GM11168 (cell line): ENCODE measurements around the gene GMPR.
"Not testable (repeated sequence)": the region's sequence is repeated elsewhere in the genome, so short reads cannot be mapped to it uniquely, and the experiment has no call there.

Experiments used
- in situ Hi-C: fragments of 300-500 bp; cut with MboI; formaldehyde crosslinking; loops from one replicate; pipeline ENCODE4 v1.12.0; 2022; ENCODE audit warnings: low sequenced_read_pairs; ENCODE audit not compliant: unreplicated experiment

Gene GMPR

DNA sequence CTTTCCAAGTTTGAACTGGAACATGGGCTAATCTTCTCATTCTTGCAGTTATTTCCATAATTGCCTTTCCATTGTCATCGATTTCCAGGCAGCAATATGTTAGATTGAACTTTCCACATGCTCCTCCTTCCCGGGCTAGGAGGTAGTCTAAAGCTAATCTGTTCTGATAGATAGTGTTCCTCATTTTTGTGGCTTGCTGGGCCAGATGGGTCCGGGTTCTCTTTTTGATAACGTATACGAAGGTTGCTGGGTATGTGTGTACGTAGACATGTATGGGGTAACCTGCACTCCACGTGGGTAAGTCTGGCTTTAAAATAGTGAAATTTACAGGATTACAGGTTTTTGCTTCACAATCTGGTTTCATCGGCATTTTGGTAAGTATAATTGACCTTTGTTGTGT is 14.0 kb upstream of the GMPR start:
- in situ Hi-C loops = no loop called here

DNA sequence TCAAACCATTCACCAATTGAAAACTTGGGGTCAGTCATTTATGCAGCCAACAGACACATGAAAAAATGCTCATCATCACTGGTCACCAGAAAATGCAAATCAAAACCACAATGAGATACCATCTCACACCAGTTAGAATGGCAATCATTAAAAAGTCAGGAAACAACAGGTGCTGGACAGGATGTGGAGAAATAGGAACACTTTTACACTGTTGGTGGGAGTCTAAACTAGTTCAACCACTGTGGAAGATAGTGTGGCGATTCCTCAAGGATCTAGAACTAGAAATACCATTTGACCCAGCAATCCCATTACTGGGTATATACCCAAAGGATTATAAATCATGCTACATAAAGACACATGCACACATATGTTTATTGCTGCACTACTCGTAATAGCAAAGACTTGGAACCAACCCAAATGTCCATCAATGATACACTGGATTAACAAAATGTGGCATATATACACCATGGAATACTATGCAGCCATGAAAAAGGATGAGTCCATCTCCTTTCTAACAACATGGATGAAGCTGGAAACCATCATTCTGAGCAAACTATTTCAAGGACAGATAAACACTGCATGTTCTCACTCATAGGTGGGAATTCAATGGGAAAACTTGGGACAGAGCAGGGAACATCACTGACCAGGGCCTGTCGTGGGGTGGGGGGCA is 13.2 kb upstream of the GMPR start:
- in situ Hi-C loops = not testable (repeated sequence)

DNA sequence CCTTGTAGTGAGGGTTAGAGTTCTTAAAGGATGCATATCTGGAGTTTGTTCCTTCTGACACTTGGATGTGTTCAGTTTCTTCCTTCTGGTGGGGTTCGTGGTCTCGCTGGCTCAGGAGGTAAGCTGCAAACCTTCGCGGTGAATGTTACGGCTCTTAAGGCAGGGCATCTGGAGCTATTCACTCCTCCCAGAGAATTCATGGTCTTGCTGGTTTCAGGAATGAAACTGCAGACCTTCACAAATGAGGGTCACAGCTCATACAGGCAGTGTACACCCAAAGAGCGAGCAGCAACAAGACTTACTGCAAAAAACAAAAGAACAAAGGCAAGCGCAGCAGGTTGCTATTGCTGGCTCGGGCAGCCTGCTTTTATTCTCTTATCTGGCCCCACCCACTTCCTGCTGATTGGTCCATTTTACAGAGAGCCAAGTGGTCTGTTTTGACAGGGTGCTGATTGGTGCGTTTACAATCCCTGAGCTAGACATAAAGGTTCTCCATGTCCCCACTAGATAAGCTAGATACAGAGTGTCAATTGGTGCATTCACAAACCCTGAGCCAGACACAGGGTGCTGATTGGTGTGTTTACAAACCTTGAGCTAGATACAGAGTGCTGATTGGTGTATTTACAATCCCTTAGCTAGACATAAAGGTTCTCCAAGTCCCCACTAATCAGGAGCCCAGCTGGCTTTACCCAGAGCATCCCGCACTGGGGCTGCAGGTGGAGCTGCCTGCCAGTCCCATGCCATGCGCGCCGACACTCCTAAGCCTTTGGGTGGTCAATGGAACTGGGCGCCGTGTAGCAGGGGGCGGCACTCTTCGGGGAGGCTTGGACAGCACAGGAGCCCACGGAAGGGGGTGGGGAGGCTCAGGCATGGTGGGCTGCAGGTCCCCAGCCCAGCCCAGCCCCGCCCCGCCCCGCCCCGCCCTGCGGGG is 12.0 kb upstream of the GMPR start:
- in situ Hi-C loops = not testable (repeated sequence)

DNA sequence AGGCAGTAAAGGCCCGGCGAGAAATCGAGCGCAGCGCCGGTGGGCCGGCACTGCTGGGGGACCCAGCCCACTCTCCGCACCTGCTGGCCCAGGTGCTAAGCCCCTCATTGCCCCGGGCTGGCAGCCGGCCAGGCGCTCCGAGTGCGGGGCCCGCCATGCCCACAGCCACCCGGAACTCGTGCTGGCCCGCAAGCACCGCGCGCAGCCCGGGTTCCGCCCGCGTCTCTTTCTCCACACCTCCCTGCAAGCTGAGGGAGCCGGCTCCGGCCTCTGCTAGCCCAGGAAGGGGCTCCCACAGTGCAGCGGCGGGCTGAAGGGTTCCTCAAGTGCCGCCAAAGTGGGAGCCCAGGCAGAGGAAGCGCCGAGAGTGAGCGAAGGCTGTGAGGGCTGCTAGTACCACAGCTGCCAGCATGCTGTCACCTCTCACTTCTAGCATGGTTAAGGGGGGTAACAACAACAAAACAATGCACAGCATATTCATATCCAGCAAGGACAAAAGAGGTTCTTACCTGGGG is 11.3 kb upstream of the GMPR start:
- in situ Hi-C loops = no loop called here

DNA sequence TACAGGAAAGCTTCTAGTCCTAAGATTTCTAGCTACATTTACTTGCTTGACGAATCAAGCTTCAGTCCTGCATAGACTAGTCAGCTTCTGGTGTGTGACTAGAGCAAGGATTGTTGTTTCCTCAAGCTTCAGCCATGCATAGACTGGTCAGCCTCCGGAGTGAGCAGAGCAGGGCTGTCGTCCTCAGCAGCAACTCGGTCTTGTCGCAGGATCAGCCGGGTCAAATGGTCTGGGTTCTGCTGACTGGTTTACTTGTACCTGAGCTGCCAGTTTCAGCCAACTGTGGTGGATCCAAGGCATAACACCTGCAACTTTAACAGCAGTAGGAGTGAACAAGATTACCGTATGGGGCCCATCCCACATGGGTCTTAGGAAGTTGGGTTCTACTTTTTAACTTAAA is 10.8 kb upstream of the GMPR start:
- in situ Hi-C loops = no loop called here

DNA sequence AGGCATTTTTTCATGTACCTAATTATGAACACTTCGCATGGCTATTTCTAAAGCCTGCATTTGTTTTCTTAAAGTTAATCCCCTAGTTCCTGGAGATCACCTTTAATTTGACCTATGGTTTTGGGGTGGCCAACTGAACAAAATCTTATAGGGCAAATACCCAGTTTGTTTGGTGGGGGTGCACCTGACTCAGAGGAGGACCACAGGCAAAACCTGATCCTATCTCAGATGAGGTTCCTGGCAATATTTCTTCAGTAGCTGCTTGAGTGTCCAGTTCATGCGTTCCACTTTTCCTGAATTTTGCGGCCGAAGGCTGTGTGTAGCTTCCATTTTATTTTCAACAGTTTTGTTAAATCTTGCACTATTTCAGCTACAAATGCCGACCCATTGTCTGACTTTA is 10.3 kb upstream of the GMPR start:
- in situ Hi-C loops = no loop called here

DNA sequence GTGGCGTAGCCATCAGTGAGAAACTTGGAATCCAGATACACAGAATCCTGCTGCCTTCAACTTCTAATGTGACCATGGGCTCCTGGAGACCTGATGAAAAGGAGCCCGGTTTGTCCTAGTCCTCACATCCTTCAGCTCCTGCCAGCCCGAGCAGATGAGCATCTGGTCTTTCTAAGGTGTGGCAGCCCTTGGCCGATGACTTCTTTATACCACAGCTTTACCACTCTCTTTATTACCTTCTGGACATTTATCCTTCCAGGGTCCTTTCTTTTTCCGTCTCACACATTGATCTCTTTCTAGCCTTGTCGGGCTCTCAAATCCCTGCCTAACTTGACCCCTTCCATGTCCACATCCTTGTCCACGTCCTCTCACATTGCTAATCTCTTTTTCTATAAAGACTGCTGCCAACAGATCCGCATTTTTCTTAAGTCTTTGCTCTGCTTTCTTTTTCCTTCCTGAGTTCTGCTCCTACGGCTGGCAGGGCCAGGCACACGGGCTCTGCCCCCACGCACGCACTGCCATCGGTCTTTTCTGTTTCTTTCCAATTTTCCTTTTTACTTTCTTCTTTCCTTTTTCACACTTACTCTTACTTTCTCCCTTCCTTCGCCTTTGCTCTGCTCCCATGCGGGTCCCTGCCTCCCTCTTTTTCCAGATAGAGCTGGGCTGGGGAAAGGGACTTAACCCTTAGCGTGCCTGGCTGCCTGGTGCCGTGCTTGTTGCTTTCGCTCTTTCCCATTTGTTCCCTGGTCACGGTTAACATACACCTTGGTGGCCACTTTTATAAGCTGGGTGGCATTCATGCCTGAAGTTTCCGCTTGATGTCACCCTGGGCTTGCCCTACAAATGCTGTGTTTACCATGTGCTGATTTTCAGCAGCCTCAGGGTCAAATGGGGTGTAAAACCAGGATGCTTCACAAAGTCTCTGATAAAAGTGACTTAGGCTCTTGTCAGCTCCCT is 9.4 kb upstream of the GMPR start:
- in situ Hi-C loops = no loop called here

DNA sequence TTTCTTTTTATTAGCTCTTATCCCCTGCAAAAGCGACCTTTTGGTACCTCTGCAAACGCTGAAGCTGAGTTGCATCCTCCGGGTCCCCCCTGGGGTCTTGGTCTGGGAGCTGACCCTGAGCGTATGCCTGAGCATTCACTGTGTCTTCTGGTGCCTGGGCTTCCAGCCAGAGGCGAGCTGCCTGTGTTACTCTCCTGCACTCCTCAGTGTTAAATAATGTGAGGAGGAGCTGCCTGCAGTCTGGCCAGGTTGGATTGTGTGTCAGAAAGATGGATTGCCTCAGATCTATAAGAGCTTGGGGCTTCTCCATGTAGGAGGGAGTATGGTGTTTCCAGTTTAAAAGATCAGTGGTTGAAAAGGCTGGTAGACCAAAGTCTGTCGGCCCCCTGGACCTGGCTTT is 8.7 kb upstream of the GMPR start:
- in situ Hi-C loops = no loop called here

DNA sequence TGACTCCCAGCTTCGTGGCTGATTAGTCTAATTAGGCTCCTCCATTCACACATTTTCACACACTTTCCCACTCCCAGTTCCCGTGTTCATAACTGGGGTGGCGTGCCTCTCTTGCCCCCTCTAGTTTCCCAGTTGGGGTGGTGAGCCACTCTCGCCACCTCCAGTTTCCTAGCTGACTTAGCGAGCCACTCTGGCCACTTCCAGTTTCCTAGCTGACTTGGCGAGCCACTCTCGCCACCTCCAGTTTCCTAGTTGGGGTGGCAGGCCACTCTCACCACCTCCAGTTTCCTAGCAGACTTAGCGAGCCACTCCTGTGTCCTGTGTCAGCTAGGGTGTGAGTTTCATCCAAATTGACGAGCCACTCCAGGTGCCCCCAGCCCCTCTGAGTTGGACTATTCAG is 7.4 kb upstream of the GMPR start:
- in situ Hi-C loops = no loop called here

DNA sequence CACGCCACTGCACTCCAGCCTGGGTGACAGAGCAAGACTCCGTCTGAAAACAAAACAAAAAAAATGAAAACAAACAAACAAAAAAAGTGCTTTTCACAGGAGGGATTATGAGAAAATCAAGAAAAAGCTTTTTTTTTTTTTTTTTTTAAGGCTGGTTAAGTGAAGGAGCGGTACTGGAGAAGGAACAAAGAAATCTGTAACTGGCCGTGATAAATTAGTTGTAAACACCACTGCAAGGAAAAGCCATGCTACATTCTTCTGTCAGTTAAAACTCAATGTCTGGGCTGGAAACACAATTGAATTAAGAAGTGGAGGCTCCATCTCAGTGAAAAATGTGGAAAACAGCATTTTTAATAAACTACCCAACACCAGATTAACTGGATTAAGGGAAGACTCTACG is 6.3 kb upstream of the GMPR start:
- in situ Hi-C loops = no loop called here

DNA sequence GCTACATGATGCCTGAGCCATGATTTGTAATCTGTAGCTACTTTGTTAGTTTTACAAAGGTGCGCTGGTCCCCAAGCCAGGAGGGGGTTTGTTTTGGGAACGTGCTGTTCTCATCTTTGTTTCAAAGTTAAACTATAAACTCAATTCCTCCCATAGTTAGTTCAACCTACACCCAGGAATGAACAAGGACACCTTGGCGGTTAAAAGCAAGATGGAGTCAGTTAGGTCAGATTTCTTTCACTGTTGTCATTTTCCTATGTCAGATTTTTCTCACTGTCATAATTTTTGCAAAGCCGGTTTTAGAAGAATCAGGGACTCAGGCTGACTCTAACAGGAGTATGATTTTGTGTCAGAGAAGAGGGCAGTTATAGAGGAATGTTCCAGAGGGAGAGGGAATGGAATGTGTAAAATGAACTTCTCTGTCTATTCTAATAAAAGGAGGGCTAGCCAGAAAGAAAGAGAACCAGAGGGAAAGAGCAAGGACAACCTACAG is 2.3 kb upstream of the GMPR start:
- in situ Hi-C loops = no loop called here

DNA sequence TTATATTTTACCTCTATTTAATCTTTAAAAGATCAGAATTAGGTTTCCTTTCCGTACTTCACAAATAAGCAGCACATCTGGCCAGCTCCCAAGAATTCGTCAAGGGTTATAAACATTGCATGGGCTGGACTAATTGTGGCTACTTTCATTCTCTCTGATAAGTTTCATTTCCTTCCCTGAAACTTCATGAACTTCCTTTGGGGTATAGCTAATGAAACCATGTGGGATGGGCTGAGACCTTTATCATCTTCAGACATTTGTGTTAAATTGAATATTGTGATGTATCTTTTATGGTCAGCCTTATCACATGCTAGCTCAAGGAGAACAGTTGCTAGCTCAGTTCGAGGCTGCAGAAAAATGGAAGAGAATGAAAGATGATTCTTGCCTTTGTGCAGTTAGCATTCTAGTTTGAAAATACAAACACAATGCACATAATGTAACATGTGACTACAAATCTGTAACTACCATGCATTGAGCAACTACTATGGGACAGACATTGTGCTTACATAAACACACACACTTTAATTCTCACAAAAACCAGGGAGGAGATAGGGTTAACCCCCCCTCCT is 1.7 kb upstream of the GMPR start:
- in situ Hi-C loops = no loop called here

DNA sequence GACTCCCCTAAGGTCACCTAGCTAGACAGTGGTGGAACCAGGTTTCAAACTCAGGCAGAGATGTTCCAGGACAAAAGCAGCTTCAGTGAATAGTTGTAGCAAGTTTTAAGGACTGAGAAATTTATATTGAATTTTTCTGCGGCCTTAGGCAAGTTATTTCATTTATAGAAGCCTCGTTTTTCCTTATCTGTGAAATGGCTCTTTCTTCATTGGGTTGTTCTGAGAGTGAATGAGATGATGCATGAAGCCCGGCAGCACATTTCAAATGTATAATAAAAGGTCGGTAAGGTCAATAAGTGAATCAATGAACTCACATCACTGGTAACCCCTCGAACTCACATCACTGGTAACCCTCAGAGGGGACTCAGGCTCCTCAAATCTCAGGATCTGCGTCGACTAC is 1.1 kb upstream of the GMPR start:
- in situ Hi-C loops = no loop called here

DNA sequence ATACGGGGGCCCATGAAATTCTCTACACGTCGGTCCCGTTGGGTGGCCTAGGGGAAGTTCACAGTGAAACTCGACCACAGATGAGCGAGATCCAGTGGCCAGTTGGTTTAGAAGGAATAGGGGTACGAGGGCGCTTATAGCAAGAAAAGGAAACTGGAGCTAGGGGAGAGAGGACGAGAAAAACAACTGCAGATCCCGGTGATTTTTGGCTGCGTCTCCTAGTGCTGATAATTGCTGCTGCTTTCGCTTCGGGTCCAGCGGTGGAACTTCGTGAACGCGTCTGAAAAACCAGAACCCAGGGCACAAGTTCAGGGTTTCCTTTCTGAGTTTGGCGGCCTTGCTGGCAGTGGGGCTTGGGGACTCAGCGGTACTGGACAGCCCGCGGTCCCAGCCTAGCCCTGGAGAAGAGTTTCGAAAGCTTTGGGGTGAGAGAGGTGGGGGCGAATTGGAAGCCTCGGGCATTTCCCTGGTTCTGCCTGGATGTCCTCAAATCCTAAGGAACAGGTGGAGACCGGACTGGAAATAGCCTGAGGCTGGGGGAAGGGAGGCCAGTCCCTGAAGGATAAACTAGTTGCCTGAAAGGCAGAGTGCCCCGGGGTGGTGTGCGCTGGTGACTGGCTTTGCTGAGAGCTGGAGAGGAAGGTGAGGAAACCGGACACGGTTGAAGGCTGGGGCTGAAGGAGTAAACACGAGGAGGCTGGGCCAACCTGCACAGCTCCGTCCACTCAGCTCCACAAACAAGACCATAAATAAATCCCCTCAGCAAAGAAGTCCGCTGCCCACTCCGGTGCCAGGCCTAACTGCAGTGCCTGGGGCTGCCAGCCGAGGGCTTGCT is 793 bp downstream of the GMPR start:
- in situ Hi-C loops = no loop called here

DNA sequence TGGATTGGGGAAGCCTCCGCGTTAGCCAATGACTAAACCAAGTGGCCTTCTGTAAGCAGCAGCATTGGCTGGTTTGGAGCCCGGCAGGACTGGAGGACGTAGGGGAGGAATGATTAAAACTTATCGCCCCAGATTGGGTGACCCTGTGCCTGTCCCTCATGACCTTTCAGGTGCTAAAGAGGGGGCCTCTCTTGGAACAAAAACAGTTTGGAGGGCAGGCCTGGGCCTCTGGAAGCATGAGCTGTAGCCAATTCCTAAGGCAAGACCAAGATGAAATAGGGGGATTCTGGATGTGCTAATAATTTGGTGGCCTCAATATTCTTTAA is 1.4 kb downstream of the GMPR start:
- in situ Hi-C loops = no loop called here

DNA sequence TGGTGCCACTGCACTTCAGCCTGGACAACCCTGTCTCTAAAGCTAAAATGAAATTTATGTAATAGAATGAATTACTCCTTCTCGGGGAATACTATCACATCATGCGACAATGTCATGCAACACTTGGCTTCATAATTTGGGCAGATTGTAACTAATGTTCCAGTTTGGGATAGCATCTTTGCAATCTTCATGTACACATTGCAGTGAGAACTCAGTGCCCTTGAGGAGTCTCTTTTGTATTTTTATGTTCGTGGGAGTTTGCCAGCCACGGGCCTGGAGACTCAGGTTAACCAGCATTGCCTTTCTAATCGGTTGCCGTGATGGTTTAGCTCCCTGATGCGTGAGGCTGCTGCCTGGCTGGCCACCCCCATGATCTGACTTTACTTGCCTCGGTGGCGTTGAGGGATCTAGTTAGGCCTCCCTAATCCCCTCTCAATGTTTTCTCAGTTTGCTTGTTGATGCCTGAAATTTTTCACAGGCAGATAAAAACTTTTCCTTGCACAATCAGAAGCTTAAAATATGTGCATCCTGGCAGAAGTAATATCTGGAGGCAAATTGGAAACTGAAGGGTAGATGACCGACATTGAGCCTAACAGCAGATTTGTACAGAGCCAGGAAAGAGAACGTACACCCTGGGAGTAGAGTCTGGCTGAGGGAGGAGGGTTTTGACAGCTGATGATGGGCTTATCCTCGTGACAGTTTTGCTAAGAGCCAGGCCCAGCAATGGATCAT is 2.4 kb downstream of the GMPR start:
- in situ Hi-C loops = no loop called here

DNA sequence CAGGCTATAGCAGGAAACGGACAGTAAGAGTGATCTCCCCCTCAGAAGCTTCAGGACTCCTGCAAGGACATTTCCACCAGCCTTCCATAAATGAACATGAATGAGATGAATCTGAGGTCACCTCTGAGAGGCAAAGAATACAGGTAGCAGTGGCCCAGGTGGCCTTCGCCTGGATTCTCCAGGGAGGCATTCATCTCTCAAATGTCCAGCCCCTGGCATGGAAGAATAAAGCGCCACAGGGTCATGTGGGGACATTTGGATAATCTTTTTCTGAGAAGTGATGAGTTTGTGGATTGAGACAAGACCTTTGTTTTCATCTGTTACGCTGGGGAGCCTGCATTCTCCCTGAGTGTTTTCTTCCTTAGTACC is 2.9 kb downstream of the GMPR start:
- in situ Hi-C loops = no loop called here

DNA sequence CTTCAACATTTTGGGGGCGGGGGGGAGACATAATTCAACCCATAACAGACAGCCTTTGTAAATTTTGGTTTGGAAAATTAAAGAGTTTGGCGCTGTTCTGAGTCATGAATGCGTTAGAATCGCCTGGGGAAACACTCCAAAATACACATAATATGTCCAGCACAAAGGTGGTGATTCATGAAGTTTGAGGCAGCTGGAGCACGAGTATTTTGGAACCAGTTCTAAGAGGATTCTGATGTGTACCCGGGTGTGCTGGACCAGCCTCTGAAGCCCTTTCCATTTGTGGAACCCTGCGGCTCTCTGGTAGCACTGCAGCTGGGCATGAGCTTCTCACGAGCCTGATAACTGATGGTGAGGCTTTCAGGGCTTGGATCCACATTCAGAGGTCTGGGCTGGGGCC is 4.7 kb downstream of the GMPR start:
- in situ Hi-C loops = no loop called here

DNA sequence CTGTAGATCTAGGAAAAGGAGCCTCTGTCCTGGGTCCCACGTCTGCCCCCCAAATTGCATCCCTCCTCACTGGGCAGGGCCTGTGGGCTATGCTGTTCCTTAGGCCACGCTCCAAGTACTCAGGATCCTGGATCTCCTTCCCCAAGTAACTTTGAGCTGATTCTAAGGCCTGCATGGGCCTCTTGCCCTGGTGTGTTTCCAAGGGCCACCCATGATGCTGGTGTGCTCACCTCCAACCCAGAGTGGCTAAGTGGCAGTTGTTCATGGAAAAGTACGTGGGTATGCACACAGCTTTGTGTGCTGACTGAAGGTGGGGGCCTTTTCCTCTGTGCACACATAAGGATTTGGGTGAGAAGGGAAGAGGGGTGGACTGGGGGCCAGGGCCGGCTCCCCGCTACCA is 5.3 kb downstream of the GMPR start:
- in situ Hi-C loops = no loop called here
